Activated naive CD8-positive, alpha-beta T cell treated with anti-CD3 and anti-CD28 coated beads for 36 hours (primary cell): ENCODE results near the gene HPS4. TPM values are rescaled to one million over a fixed set of nuclear protein-coding genes. Genes with fewer than 3 reads are reported as not detected.

Experiments used
- DNase-seq: peaks from one replicate; pipeline ENCODE4 v3.0.0; 2021
- H3K27ac Mint-ChIP-seq: one replicate; pipeline ENCODE4 v1.8.0; 2022; ENCODE audit warnings: mild to moderate bottlenecking, moderate library complexity, mixed read lengths
- H3K27me3 Mint-ChIP-seq: one replicate; pipeline ENCODE4 v1.8.0; 2022; ENCODE audit warnings: mild to moderate bottlenecking, mixed read lengths
- H3K36me3 Mint-ChIP-seq: one replicate; pipeline ENCODE4 v1.8.0; 2021; ENCODE audit warnings: mild to moderate bottlenecking, mixed read lengths
- H3K4me1 Mint-ChIP-seq: one replicate; pipeline ENCODE4 v1.8.0; 2021; ENCODE audit warnings: mixed read lengths
- H3K4me3 Mint-ChIP-seq: one replicate; pipeline ENCODE4 v1.8.0; 2022; ENCODE audit warnings: mild to moderate bottlenecking, moderate library complexity, mixed read lengths
- H3K9me3 Mint-ChIP-seq: one replicate; pipeline ENCODE4 v1.8.0; 2022; ENCODE audit warnings: mixed read lengths
- total RNA-seq, 2 experiments: library from RNA; stranded (reverse); gene quantifications; one replicate each; pipeline ENCODE4 v1.2.3, GENCODE V29; 2021

HPS4 gene
- total RNA-seq, 2 experiments from 2014 or later: 46.9 to 51.3 TPM

DNA sequence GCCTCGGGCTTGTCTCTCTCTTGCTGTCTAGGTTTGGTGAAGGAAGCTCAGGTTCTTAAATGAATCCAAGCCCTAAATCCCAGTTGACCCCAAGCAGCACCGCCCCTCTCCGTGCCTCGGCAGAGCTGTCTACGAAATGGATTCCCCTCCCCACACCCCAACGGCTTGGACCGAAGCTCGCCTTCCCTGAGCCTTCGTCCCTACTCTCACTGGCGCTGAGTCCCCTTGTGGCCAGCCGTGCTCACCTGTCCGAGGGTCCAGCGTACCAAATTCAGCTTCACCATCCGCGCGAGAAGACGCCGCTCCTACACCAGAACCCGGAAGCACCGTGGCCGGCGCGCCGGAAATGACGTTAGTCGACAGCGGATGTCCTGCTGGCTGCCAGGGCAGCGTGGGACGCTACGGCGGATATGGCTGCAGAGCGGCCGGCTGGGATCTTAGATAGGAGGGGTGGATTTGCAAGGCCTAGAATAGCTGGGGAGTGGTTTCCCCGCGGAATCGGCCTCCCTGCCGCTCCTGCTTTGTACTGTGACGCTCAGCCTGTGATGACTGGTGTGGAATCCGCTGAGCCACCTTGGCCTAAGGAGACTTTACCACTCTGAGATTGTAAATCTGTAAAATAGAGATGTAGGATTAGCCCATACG, 28.7 kb upstream of the HPS4 start, which contains the start of gene TFIP11:
Gene TFIP11, minus strand, starts transcription at position 325 of the 645 bp plus-strand sequence. CDS start 2,201 bp downstream, outside the sequence.
- Mint-ChIP-seq H3K4me1 (peaks cover 31% of the 10 kb centered on the region), H3K9me3 (no peaks in the 10 kb centered on the region), H3K4me3 (peak within 1 kb of the TSS; percentile 99), H3K27ac (peak within 1 kb of the TSS; percentile 94), H3K27me3 (no peaks in the 10 kb centered on the region), H3K36me3 (peaks cover 9% of the 10 kb centered on the region)
- DNase-seq: peak; percentile 93

DNA sequence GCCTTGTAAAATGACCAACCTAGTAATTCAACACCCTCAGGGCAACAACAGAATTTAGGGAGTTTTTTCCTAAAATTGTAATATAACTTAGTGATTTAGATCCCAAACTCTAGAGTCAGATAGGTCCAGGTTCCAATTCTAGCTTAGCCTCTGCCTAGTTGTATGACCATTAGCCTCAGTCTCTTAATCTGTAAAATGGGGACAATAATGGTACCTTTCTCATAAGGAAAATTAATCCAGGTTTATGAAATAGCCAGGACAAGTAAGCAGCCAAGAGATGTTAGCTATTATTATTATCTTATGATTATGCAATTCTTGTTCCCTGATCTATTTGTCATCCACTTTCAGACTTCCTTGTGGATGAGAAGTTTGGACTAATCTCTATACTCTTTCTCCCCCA, 24.6 kb upstream of the HPS4 start:
- DNase-seq: no peak
- H3K36me3 Mint-ChIP-seq: peaks cover 26% of the 10 kb centered on the region

DNA sequence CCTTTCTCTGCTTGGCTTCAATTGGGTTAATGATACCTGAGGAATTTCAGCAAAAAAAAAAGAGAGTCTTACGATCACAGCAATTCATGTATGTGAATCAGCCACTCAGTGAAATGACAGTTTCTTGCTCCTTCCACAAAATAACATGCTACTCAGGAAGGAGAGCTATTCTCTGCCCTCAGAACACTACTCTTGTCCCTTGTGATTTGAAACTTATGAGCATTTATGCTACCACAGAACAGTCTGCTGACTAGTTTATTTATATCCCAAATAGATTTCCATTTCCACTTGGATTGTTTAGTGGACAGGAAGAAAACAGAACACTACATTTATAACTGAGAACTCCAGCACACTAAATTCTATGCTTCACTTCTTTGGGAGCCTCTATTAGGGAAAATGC, 20.2 kb upstream of the HPS4 start:
- peak overlapping the region; percentile 79 for H3K27ac Mint-ChIP-seq
- H3K27me3 Mint-ChIP-seq: no peaks in the 10 kb centered on the region
- H3K9me3 Mint-ChIP-seq: no peaks in the 10 kb centered on the region
- peaks cover 19% of the 10 kb centered on the region for H3K4me1 Mint-ChIP-seq
- no peak for DNase-seq
- no peak overlapping the region for H3K4me3 Mint-ChIP-seq
- peaks cover 27% of the 10 kb centered on the region for H3K36me3 Mint-ChIP-seq

More for the DNA sequence above, 24.6 kb upstream of the HPS4 start:
- Mint-ChIP-seq H3K9me3 (no peaks in the 10 kb centered on the region), H3K27ac (no peak overlapping the region), H3K4me1 (peaks cover 32% of the 10 kb centered on the region), H3K27me3 (no peaks in the 10 kb centered on the region), H3K4me3 (no peak overlapping the region)

DNA sequence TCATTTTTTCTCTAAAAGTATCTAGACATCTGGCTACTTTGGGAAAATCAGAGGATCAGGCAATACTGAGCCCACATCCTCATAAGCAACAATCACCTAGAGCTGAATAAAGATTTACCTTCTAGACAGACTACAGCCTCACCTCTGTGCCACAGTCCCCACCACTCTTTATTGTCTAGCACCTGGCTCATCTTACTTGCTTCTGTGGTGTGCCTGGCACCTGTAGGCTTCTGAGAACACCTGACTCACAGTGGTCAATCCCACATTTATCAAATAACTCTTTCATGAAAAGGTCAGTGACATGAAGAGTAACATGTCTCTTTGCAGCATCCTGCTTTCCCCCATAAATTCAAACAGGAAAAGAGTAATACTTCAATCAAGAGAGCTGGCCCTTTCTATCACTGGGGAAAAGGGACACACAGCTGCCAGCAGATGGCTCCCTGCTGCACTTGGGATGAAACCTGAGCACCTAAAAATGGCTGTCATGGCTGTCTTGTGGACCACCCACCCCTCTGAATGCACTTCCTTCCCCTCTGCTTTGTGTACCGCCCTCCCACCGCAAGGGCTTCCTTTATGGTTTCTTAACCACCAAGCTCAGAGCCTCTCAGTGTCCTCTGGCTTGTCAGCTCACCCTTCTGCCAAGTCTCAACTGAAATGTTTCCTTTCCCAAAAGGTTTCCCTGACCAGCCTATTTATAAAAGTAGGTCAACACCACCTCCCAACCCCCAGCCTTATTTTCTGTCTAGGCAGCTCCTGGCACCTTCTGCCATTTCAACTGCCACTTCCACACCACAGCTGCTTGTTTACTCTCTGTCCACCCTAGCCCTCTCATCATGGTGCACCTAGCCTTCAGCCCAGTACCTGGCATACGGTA, 19.3 kb upstream of the HPS4 start:
- Mint-ChIP-seq H3K4me3 (peak overlapping the region; percentile 19), H3K4me1 (peaks cover 19% of the 10 kb centered on the region), H3K9me3 (no peaks in the 10 kb centered on the region), H3K27me3 (no peaks in the 10 kb centered on the region), H3K27ac (peak overlapping the region; percentile 79), H3K36me3 (peaks cover 29% of the 10 kb centered on the region)
- DNase-seq: peak; percentile 59

DNA sequence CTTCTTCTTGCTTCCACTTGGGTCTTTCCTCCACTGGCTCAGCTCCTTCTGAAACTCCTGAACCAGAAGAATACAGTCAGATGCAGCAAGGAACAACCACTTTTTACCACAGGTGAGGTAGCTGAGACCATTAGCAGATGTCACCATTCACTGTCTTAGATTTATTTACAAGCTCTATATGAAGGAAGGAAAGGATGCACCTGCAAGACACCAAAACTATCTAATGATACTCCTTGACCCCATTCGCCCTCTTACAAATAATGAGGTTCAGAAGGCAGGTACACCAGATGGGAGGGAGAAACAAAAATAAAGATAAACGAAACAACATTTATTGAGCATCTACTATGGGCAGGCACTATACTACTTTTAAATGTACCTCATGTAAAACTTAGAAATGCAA, 18.4 kb upstream of the HPS4 start:
- Mint-ChIP-seq H3K4me3 (no peak overlapping the region), H3K27me3 (no peaks in the 10 kb centered on the region), H3K36me3 (peaks cover 31% of the 10 kb centered on the region), H3K27ac (peak overlapping the region; percentile 36), H3K9me3 (no peaks in the 10 kb centered on the region), H3K4me1 (peaks cover 19% of the 10 kb centered on the region)
- DNase-seq: no peak

DNA sequence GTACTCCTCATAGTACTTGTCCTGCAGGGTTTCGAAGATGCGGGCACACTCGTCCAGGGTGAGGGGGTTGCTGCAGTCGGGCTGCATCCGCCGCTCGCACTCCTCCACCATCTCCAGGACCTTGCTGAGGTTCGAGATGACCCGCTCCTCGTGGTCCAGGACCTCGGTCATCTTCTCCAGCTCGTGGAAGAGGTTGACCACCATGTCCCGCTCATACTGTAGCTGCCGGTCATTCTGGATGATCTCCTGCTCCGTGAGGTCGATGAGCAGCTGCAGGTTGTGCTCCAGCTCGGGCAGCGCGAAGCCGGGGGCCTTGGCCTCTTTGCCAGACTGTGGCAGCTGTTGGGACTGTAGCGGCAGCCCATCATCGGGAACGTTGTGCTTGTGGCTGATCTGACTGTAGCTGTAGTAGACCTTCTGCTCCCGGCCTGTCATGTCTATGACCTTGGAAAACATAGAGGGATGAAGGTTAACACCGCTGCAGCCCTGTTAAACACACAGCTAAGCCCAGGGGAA, 15.7 kb upstream of the HPS4 start:
- Mint-ChIP-seq H3K36me3 (peaks cover 31% of the 10 kb centered on the region), H3K9me3 (no peaks in the 10 kb centered on the region), H3K4me1 (peaks cover 17% of the 10 kb centered on the region), H3K4me3 (no peak overlapping the region), H3K27me3 (no peaks in the 10 kb centered on the region), H3K27ac (peak overlapping the region; percentile 44)
- no peak for DNase-seq

DNA sequence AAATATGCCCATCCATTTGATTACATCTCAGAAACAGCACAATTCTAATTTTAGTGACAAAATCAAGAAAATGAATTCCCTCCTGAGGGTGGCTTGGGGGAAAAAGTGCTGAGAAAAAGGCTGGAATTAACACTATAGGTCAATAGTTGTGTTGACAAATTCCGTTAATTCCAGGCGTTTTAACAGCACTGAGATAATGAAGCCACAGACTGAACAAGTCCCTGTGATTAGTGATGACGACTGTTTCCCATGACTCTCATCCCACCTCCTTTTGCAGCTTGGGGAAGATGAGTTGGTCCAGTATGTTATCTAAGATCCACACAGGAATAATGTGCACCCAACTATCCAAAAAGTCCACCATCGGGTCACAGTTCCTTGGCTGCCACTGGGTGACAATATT, 12.9 kb upstream of the HPS4 start:
- no peak for DNase-seq
- Mint-ChIP-seq H3K27ac (no peak overlapping the region), H3K36me3 (peaks cover 16% of the 10 kb centered on the region), H3K4me3 (no peak overlapping the region), H3K9me3 (no peaks in the 10 kb centered on the region), H3K4me1 (peaks cover 11% of the 10 kb centered on the region), H3K27me3 (no peaks in the 10 kb centered on the region)

DNA sequence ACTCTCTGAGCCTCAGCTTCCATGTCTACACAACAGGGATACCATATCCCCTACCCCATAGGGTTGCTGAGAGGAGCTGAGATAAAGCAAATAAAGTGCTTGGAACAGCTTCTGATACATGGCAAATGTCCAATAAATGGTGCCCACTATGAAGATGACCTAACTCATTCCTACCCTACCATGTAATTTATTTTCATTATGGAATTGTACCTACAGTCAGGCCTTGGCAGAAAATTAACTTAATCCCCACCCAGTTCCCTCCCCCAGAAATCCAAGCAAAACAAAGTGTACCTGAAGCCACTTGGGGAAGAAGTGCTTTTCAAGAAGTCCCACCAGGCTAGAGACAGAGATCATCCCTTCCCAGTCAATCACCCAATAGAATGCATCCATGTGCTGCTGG, 10.9 kb upstream of the HPS4 start:
- Mint-ChIP-seq H3K36me3 (peaks cover 15% of the 10 kb centered on the region), H3K4me3 (no peak overlapping the region), H3K9me3 (no peaks in the 10 kb centered on the region), H3K4me1 (peaks cover 11% of the 10 kb centered on the region), H3K27ac (peak overlapping the region; percentile 59), H3K27me3 (no peaks in the 10 kb centered on the region)
- DNase-seq: no peak

DNA sequence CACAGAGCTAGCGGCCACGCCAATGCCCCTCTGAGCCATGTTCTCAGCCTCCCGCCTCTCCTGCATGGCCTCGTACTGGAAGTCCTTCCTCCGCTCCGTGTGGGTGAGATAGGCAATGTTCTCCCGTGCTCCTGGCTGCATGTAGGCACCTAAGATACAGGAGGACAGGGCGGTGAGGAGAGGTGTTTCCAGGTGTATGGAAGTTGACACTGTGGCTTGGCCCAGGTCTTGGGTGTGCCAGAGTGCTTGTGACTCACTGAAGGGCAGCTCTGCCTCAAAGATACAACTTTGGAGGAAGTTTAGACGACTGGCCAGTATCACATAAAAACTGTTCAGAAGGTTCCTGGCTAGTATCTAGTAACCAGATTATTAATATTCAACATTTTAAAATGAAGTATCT, 8.6 kb upstream of the HPS4 start:
- peaks cover 11% of the 10 kb centered on the region for H3K4me1 Mint-ChIP-seq
- peaks cover 19% of the 10 kb centered on the region for H3K36me3 Mint-ChIP-seq
- no peak overlapping the region for H3K4me3 Mint-ChIP-seq
- no peak for DNase-seq
- H3K27me3 Mint-ChIP-seq: no peaks in the 10 kb centered on the region
- no peaks in the 10 kb centered on the region for H3K9me3 Mint-ChIP-seq
- no peak overlapping the region for H3K27ac Mint-ChIP-seq

DNA sequence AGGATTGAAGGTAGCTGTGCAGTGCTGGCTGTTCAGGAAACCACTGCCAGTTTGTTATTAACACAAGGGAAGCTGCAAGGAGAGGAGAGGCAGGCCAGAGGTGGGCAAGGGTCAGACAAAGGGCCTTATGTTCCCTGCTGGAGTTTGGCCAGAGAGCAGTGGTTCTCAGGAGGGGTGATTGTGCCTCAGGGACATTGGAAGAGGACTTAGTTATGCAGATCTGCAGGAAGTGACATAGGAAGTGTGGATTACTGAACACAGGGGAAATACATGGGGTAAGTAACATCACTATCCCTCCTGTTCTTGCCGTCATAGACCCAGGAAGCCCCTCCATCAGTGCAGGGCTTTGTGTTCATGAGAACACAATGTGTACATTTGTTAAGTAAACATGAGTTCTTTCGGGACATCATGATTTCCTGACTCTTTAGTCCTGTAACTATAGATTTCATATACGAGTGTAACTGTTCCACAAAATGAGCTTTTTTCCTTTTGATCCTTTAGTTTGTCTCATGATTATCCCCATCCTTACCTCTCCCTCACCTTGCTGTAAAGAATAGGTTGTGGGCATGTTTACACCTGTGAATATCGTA, 6.0 kb upstream of the HPS4 start:
- Mint-ChIP-seq H3K27ac (peak overlapping the region; percentile 32), H3K9me3 (no peaks in the 10 kb centered on the region), H3K4me3 (no peak overlapping the region), H3K27me3 (no peaks in the 10 kb centered on the region), H3K36me3 (peaks cover 11% of the 10 kb centered on the region), H3K4me1 (peaks cover 29% of the 10 kb centered on the region)
- DNase-seq: no peak

DNA sequence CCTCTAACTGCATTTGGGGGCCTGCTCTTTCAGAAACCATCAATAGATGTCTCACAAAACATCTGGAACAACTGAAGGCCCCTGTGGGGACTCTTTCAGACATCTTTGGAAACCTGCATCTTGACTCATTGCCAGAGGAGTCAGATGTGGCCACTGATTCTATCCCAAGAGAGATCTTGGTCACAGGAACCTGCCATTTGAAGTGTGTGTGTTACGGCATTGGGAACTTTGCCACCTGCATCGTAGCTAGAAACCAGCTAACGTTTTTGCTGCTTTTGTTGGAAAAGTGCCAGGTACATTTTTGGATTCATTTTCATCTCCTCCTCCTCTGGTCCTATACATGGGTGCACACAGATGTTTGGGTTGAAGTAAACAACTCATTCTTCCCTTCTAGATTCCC, 4.4 kb upstream of the HPS4 start:
- no peak for DNase-seq
- H3K36me3 Mint-ChIP-seq: peaks cover 5% of the 10 kb centered on the region
- peaks cover 21% of the 10 kb centered on the region for H3K4me1 Mint-ChIP-seq
- no peaks in the 10 kb centered on the region for H3K27me3 Mint-ChIP-seq
- no peak overlapping the region for H3K4me3 Mint-ChIP-seq
- no peaks in the 10 kb centered on the region for H3K9me3 Mint-ChIP-seq
- no peak overlapping the region for H3K27ac Mint-ChIP-seq

DNA sequence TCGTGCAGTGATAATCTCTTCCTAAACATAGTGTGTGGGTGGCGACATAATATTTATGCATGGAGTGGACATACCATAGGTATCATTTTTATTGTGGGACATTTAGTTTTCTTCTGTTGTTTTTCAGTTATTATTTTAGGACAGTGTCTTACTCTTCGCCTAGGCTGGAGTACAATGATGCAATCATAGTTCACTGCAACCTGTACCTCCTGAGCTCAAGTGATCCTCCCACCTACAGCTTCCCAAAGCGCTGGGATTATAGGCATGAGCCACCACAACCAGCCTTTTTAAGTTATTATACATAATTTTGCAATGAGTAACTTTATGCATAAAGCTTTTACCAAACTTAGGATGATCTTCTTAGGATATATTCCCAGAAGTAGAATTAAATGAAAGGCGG, 2.8 kb upstream of the HPS4 start:
- Mint-ChIP-seq H3K4me3 (peak overlapping the region; percentile 1), H3K27ac (no peak overlapping the region), H3K36me3 (peaks cover 9% of the 10 kb centered on the region), H3K4me1 (peaks cover 34% of the 10 kb centered on the region), H3K9me3 (no peaks in the 10 kb centered on the region), H3K27me3 (no peaks in the 10 kb centered on the region)
- no peak for DNase-seq

DNA sequence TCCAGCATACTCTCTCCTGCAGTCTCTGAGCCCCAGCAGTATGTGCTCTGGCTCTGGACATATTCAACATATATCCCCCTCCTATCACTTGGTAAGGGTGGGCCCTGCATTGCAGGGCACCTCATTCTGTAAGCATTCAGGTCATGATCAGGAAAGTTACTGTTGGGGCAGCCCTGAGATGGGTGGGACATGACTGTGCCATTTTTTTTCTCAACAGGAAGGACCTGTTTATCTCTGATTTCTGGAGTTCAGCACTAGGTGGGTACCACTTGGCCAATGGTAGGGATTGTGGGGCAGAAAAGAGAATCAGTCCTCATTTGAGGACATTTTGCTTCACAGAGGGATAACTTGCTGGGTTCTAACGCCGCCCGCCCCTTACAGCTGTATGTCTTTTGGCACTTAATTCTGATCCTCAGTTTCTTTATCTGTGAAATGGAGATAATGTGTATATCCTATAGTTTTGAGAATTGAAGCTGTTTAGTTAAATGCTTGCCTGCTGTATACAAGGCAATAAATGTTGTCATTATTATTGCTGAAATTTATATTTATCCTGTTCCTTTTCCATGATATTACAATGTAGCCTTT, 2.3 kb upstream of the HPS4 start:
- Mint-ChIP-seq H3K9me3 (no peaks in the 10 kb centered on the region), H3K27me3 (no peaks in the 10 kb centered on the region), H3K4me3 (peak overlapping the region; percentile 90), H3K4me1 (peaks cover 39% of the 10 kb centered on the region), H3K27ac (peak overlapping the region; percentile 35), H3K36me3 (peaks cover 13% of the 10 kb centered on the region)
- DNase-seq: no peak

DNA sequence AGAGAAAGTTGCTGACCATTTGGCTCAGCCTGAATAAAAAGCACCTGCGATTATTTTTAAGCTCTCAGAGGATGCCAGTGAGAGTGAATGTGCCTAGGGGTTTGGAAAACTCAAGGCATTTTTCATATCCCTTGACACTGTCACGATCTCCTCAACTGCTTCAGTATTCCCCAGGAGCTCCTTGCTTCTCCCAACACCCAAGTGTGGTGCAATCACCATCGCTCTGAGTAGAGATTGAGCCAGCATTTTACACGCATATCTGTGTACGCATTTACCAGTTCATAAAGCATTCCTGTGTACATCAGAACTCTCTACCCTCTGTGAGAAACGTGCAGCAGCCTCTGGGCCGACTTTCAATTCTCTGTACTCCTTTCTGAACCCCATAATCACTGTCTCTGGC, 1.4 kb upstream of the HPS4 start:
- Mint-ChIP-seq H3K36me3 (peaks cover 19% of the 10 kb centered on the region), H3K4me3 (peak overlapping the region; percentile 90), H3K27me3 (no peaks in the 10 kb centered on the region), H3K27ac (peak overlapping the region; percentile 35), H3K4me1 (peaks cover 44% of the 10 kb centered on the region), H3K9me3 (no peaks in the 10 kb centered on the region)
- DNase-seq: no peak

DNA sequence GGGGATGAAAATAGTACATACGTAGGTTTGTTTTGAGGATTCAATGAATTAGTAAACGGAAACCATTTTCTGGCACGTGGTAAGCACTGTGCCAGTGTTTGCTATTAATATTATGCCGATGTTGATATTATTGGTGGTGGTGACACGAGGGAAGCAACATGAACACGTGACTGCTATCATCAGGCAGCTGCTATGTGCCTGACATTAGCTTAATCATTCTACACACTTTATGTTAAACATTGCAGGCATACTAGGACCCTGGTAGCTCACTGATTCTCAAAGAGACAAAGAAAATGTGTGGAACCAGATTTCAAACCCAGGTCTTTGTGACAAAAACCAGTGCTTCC, 750 bp upstream of the HPS4 start:
- Mint-ChIP-seq H3K4me3 (peak overlapping the region; percentile 90), H3K27me3 (no peaks in the 10 kb centered on the region), H3K27ac (peak overlapping the region; percentile 96), H3K9me3 (no peaks in the 10 kb centered on the region), H3K36me3 (peaks cover 21% of the 10 kb centered on the region), H3K4me1 (peaks cover 51% of the 10 kb centered on the region)
- DNase-seq: no peak
